Measurements from ENCODE around the gene SERPINA4. TPM values are rescaled to one million over a fixed set of nuclear protein-coding genes. Genes with fewer than 3 reads are reported as not detected.

The SERPINA4 gene
- total and polyA plus RNA-seq, 9 of the 15 experiments (the other 6 are each of a cell fraction or from before 2014, with no cell fraction given) = not detected

- POLR2A ChIA-PET = interaction anchor here (0.6 kb wide), 1 partner anchor 9 kb away, joined by 3 read pairs; no protein-coding TSS in a partner anchor
Measured at GRCh38 chr14:94569381-94570001, 8.2 kb downstream of the SERPINA4 start.

GRCh38 chr14:94570002-94570400, 8.8 kb downstream of the SERPINA4 start:
- WGBS (ENCODE audit: insufficient coverage, low coverage, missing lambda C conversion rate) = 17% methylated on average over 1 of the region's 6 CpGs
- H3K4me2 ChIP-seq (ENCODE audit: insufficient read depth, low read length) = no peak overlapping the region
- CTCF ChIA-PET (ENCODE audit: low intra/inter-chr PET ratio) = no interaction called here
- no peak for FAIRE-seq
- H2AFZ ChIP-seq (ENCODE audit: low read depth, low read length) = no peak overlapping the region
- ATAC-seq = no peak
- no peak overlapping the region for H3K9ac ChIP-seq (ENCODE audit: insufficient read depth in 1 of 2, low read depth in 2 of 2, low read length in 2 of 2)
- in situ Hi-C loops (cut with MboI) (no loop called here), intact Hi-C loops (cut with micrococcal nuclease) (no loop called here)
- no peak overlapping the region for H3K4me3 ChIP-seq
- H3K27me3 ChIP-seq (ENCODE audit: control insufficient read depth in 2 of 2, insufficient read depth in 2 of 2, low read length in 2 of 2) = no peaks in the 10 kb centered on the region
- H3K4me1 ChIP-seq (replicated peaks in 1 of 2; ENCODE audit: control insufficient read depth in 2 of 2, insufficient read depth in 2 of 2, low read length in 2 of 2) = no peaks in the 10 kb centered on the region
- POLR2A ChIA-PET = no interaction called here
- H3K36me3 ChIP-seq (ENCODE audit: control insufficient read depth, insufficient read depth, low read length) = no peaks in the 10 kb centered on the region
- BruUV-seq (replicated peaks) = no TSS peak
- no peak for DNase-seq (ENCODE audit: extremely low read depth in 1 of 4, low spot score in 3 of 4)
- H4K20me1 ChIP-seq (replicated peaks; ENCODE audit: control insufficient read depth, insufficient read depth, low read length) = no peaks in the 10 kb centered on the region
- no peaks in the 10 kb centered on the region for H3K9me1 ChIP-seq (ENCODE audit: control insufficient read depth, insufficient read depth, low read length)
- no peaks in the 10 kb centered on the region for H3K79me2 ChIP-seq (ENCODE audit: control insufficient read depth, insufficient read depth, low read length)
- H3K9me3 ChIP-seq (replicated peaks; ENCODE audit: control insufficient read depth, insufficient read depth, low read depth, low read length) = no peaks in the 10 kb centered on the region
- H3K27ac ChIP-seq (ENCODE audit: extremely low read depth, low read depth, low read length) = no peak overlapping the region
- no peak for TF ChIP-seq SMAD4 (CRISPR knock-in tag; conservative IDR thresholded peaks at IDR 0.05)
- TF ChIP-seq HNRNPLL (IDR thresholded peaks at IDR 0.05; ENCODE audit: low read depth, low read length, poor library complexity, severe bottlenecking) = no peak
- no peak for TF ChIP-seq FOXA3 (CRISPR knock-in tag; conservative IDR thresholded peaks at IDR 0.05 in 1 of 2, IDR thresholded peaks at IDR 0.05 in 1 of 2)
- no peak for TF ChIP-seq POLR2H (tag; IDR thresholded peaks at IDR 0.05; ENCODE audit: low read depth)
- TF ChIP-seq E2F8 (IDR thresholded peaks at IDR 0.05; ENCODE audit: low read depth, partially characterized antibody) = no peak
- no peak for TF ChIP-seq MITF (IDR thresholded peaks at IDR 0.05)
- no peak for TF ChIP-seq KLF1 (tag; IDR thresholded peaks at IDR 0.05)

More at GRCh38 chr14:94569381-94570001, 8.2 kb downstream of the SERPINA4 start:
- H3K9me1 ChIP-seq (ENCODE audit: control insufficient read depth, insufficient read depth, low read length) = no peaks in the 10 kb centered on the region
- no peak for TF ChIP-seq ZBTB12 (CRISPR knock-in tag; IDR thresholded peaks at IDR 0.05)
- H4K20me1 ChIP-seq (replicated peaks; ENCODE audit: control insufficient read depth, insufficient read depth, low read length) = no peaks in the 10 kb centered on the region
- intact Hi-C loops (cut with micrococcal nuclease) = no loop called here
- no peak overlapping the region for H3K4me3 ChIP-seq
- no peaks in the 10 kb centered on the region for H3K79me2 ChIP-seq (ENCODE audit: control insufficient read depth, insufficient read depth, low read length)
- in situ Hi-C loops (cut with MboI) = no loop called here
- H3K27ac ChIP-seq (ENCODE audit: extremely low read depth, low read depth, low read length) = no peak overlapping the region
- no peak for DNase-seq (ENCODE audit: extremely low read depth in 1 of 4, low spot score in 3 of 4)
- H3K36me3 ChIP-seq (ENCODE audit: control insufficient read depth, insufficient read depth, low read length) = no peaks in the 10 kb centered on the region
- H3K4me2 ChIP-seq (ENCODE audit: insufficient read depth, low read length) = no peak overlapping the region
- no peak for FAIRE-seq
- no peaks in the 10 kb centered on the region for H3K27me3 ChIP-seq (ENCODE audit: control insufficient read depth in 2 of 2, insufficient read depth in 2 of 2, low read length in 2 of 2)
- no TSS peak for BruUV-seq (replicated peaks)
- 2% methylated on average over 13 of the region's 20 CpGs for WGBS (ENCODE audit: insufficient coverage, low coverage, missing lambda C conversion rate)
- no peak overlapping the region for H3K9ac ChIP-seq (ENCODE audit: insufficient read depth in 1 of 2, low read depth in 2 of 2, low read length in 2 of 2)
- CTCF ChIA-PET (ENCODE audit: low intra/inter-chr PET ratio) = no interaction called here
- no peaks in the 10 kb centered on the region for H3K4me1 ChIP-seq (replicated peaks in 1 of 2; ENCODE audit: control insufficient read depth in 2 of 2, insufficient read depth in 2 of 2, low read length in 2 of 2)
- no peaks in the 10 kb centered on the region for H3K9me3 ChIP-seq (replicated peaks; ENCODE audit: control insufficient read depth, insufficient read depth, low read depth, low read length)
- no peak overlapping the region for H2AFZ ChIP-seq (ENCODE audit: low read depth, low read length)
- no peak for ATAC-seq
